Small intestine (tissue), 7 donors: ENCODE data around the gene UBAC1. TPM values are rescaled to one million over a fixed set of nuclear protein-coding genes. Genes with fewer than 3 reads are reported as not detected.
"Not testable (repeated sequence)": the region's sequence is repeated elsewhere in the genome, so short reads cannot be mapped to it uniquely, and the experiment has no call there.

ENCODE experiments used
- DNase-seq, 2 donors: peaks; one replicate each; pipeline versions ENCODE4 v3.0.0 to v3.0.0-alpha.2; 2013
- FAIRE-seq: peaks from 2 replicates; lab custom pipeline; 2012; peaks lifted over from hg19 to GRCh38; lab: Jason Lieb, UNC
- H3K27ac ChIP-seq, 3 donors: one replicate each; pipeline ENCODE4 v1.5.1; 2013; ENCODE audit warnings: low read length in 2 of 3, mild to moderate bottlenecking in 2 of 3, control low read depth in 1 of 3, inconsistent platforms in 1 of 3, low read depth in 1 of 3, moderate library complexity in 1 of 3
- H3K27me3 ChIP-seq, 3 donors: one replicate each; pipeline ENCODE4 v1.6.1; 2013; ENCODE audit warnings: low read length in 3 of 3, inconsistent platforms in 1 of 3; ENCODE audit not compliant: control insufficient read depth in 3 of 3, insufficient read depth in 3 of 3
- H3K36me3 ChIP-seq, 3 donors: one replicate each; pipeline ENCODE4 v1.6.1; 2013; ENCODE audit warnings: low read length in 3 of 3, inconsistent platforms in 1 of 3, low read depth in 1 of 3, mild to moderate bottlenecking in 1 of 3, moderate library complexity in 1 of 3; ENCODE audit not compliant: control insufficient read depth in 3 of 3, insufficient read depth in 2 of 3
- H3K4me1 ChIP-seq, 3 donors: one replicate each; pipeline ENCODE4 v1.6.1; 2013; ENCODE audit warnings: low read length in 2 of 3, inconsistent platforms in 1 of 3, low read depth in 1 of 3, mild to moderate bottlenecking in 1 of 3, moderate library complexity in 1 of 3; ENCODE audit not compliant: control insufficient read depth in 3 of 3, insufficient read depth in 2 of 3
- H3K4me3 ChIP-seq, 3 donors: one replicate each; pipeline ENCODE4 v1.5.1; 2013; ENCODE audit warnings: low read length in 3 of 3, control low read depth in 1 of 3, inconsistent platforms in 1 of 3, low read depth in 1 of 3, mild to moderate bottlenecking in 1 of 3, moderate library complexity in 1 of 3
- H3K9me3 ChIP-seq, 2 donors: one replicate each; pipeline ENCODE4 v1.6.1; 2013; ENCODE audit warnings: low read depth in 1 of 2, low read length in 1 of 2; ENCODE audit not compliant: control insufficient read depth in 2 of 2, insufficient read depth in 1 of 2
- WGBS, 3 donors: extraction: QIAGEN DNeasy Blood & Tissue Kit; methylation state at CpG; one replicate each; pipeline ENCODE4 v1.1.7; 2013; 5-methylcytosine and 5-hydroxymethylcytosine counted together
- polyA plus RNA-seq, 4 donors: library from polyadenylated mRNA; stranded (reverse) in 3 of 4; unstranded in 1 of 4; fragments of 200-250 nt in 3 of 4; fragments of 120-200 nt in 1 of 4; gene quantifications; one replicate each; pipeline versions ENCODE4 v1.2.1 to v1.2.3, GENCODE V29; 2013
- donor health status: healthy with polysubstance abuse.
- donor health status: control.
- donor health status: control.
- donor health status: Bipolar disorder and iron deficiency.
- donor health status: healthy.

UBAC1 gene
- polyA plus RNA-seq, 4 donors, result 19.9 to 78.5 (median 63.3) TPM

DNA sequence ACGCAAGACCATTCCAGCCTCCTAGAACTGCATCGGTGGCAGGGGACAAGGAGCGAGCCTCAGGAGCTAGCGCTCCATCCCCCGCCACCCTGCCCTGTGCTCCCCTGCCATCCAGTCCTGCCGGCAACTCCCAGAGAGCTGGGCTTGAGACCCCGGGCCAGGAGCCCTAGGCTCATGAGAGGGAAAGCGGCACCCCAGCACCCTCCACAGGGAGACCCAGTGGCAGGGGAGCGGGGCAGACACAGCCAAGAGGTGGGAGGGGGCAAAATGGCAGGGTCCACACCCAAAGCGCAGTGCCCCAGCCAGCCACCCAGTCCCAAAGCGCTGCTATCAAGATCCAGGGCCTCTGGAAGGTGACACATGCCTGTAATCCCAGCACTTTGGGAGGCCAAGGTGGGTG, 12.7 kb downstream of the UBAC1 start:
- Histone ChIP-seq H3K4me3 (no peak overlapping the region), H3K4me1 (no peaks in the 10 kb centered on the region), H3K9me3 (no peaks in the 10 kb centered on the region), H3K27me3 (no peaks in the 10 kb centered on the region), H3K36me3 (peaks cover 23 to 84% (median 30%) of the 10 kb centered on the region in 3 donors), H3K27ac (no peak overlapping the region)
- WGBS, 3 donors, result 90 to 94% (median 93%) methylated on average over 11 of the region's 11 CpGs
- DNase-seq (no peak), FAIRE-seq (no peak)

DNA sequence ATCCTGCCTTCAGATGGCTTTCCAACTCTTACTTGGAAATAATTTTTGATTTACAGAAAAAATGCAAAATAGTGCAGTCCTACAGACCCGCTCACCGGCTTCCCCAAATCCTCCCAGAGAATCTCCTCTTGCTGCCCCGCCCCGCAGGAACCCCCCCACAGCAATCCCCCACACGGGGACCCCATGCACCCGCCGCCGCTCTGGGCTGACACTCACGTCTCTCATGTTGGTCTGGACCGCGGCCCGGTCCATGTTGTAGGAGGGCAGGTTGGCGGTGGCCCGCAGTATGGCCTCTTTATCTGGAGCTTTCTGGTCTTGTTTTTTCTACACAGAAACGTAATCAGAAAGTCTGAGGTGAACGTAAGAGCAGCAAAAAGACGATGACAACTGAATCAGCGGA, 13.6 kb downstream of the UBAC1 start:
- Histone ChIP-seq H3K9me3 (no peaks in the 10 kb centered on the region), H3K4me1 (no peaks in the 10 kb centered on the region), H3K27me3 (no peaks in the 10 kb centered on the region), H3K36me3 (peaks cover 23 to 77% (median 30%) of the 10 kb centered on the region in 3 donors), H3K27ac (no peak overlapping the region), H3K4me3 (no peak overlapping the region)
- no peak for DNase-seq
- WGBS, 3 donors, result 91 to 96% (median 94%) methylated on average over 18 of the region's 18 CpGs
- no peak for FAIRE-seq

DNA sequence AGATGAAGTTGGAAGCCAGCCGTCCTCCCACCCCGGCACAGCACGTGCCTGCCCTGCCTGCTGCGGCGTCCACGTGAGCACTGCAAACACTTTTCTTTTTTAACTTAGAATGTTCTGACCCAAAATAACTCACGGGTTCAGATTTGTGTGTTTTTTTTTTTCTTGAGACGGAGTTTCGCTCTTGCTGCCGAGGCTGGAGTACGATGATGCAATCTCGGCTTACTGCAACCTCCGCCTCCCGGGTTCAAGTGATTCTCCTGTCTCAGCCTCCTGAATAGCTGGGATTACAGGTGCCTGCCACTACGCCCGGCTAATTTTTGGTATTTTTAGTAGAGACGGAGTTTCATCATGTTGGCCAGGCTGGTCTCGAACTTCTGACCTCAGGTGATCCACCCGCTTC, 14.1 kb downstream of the UBAC1 start:
- H3K27me3 ChIP-seq, FAIRE-seq, H3K9me3 ChIP-seq, H3K4me3 ChIP-seq, H3K27ac ChIP-seq, H3K4me1 ChIP-seq, DNase-seq: not testable (repeated sequence)
- peaks cover 23 to 76% (median 28%) of the 10 kb centered on the region in 3 donors for H3K36me3 ChIP-seq
- WGBS, 3 donors, result 96 to 98% (median 96%) methylated on average over 19 of the region's 19 CpGs

DNA sequence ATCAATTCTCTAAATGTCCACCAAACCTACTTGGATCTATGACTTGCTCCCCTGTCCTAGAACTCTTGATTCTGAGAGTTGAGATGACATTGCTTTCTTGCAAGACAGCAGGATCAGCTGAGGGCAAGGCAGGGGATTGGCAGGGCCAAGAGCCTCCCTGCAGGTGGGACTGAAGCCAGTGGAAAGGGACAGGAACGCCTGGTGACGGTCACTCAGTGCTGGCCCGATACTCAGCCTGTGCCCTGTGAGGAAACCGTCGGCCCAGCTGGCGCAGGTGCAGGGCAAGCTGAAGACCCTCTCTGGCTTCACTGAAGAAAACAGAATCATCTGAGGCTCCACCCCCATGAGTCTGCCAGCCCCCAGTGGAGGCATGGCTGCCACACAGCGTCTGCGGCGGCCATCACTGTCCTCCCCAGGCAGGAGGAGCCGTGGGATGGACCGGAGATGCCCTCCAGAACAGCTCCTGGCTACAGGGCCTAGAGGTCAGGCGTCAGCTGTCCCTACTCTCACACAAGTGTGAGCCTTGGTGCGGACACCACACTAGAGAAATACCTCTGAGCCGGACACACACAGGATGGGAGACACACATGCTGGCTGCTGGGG, 14.7 kb downstream of the UBAC1 start:
- 95 to 97% (median 96%) methylated on average over 14 of the region's 14 CpGs for WGBS, 3 donors
- FAIRE-seq (no peak), DNase-seq (no peak)
- Histone ChIP-seq H3K4me3 (no peak overlapping the region), H3K4me1 (no peaks in the 10 kb centered on the region), H3K27ac (no peak overlapping the region), H3K27me3 (no peaks in the 10 kb centered on the region), H3K9me3 (no peaks in the 10 kb centered on the region), H3K36me3 (peaks cover 24 to 78% (median 27%) of the 10 kb centered on the region in 3 donors)

DNA sequence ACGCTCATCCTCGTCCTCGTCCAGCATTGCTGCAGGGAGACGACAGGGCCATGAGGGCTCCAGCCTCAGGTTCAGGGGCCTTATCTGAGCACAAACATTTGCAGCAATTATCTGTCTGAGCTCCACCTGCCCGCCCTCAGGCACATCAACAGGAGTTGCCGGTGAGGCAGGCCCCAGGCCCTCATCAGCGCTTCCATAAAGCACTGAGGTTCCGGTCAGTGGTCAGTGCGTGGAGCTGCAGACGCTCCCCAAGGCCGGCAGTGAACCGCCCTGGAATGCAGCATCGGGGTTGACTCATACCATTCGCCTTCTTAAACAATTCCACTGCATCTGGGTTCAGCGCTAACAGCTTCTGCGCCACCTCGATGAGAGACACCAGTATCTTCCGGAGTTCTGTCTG, 15.2 kb downstream of the UBAC1 start:
- no peak overlapping the region for H3K27ac ChIP-seq
- H3K9me3 ChIP-seq, result no peaks in the 10 kb centered on the region
- H3K27me3 ChIP-seq, result no peaks in the 10 kb centered on the region
- no peak for DNase-seq
- no peak overlapping the region for H3K4me3 ChIP-seq
- WGBS, 3 donors, result 93 to 95% (median 94%) methylated on average over 18 of the region's 18 CpGs
- no peaks in the 10 kb centered on the region for H3K4me1 ChIP-seq
- no peak for FAIRE-seq
- H3K36me3 ChIP-seq, result peaks cover 24 to 74% (median 30%) of the 10 kb centered on the region in 3 donors

DNA sequence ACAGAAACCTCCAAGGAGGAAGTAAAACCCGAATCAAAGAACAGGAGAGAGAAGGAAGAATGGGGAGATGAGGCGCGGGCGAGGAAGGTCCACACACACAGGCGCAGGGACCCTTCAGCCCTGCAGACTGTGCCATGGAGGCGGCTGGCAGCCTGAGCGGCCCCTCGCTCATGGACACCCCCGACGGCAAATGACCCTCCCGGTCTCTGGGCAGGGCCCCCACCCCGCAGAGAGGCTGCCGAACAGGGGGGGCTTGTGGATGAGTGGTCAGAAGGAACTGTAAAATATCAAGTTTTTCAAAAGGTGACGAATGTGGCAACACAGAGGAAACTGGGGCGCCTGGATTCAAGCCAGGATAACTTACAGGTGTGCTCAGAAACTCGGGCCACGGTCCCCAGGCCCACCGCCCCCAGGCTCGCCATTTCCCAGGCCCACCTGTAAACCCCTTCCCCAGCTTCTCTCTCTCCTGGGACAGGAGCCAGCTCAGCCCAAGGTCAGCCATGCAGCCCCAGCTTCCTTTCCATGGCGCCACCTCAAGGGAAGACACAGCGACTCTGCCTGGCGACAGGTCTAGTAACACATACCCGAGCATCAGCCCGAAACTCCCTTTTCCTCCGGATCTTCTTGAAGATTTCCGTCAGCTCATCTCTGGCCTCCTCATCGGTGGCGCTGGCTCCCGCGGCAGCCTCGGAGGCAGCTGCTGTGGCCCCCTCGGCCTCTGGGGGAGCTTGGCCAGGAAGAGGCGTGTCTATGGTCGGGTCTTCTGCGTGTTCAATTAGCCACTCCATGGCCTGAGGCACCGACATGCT, 16.5 kb downstream of the UBAC1 start:
- H3K4me1 ChIP-seq, result no peaks in the 10 kb centered on the region
- H3K27me3 ChIP-seq, result no peaks in the 10 kb centered on the region
- no peak overlapping the region for H3K27ac ChIP-seq
- no peak for FAIRE-seq
- peaks cover 27 to 73% (median 33%) of the 10 kb centered on the region in 3 donors for H3K36me3 ChIP-seq
- no peak overlapping the region for H3K4me3 ChIP-seq
- 90 to 94% (median 93%) methylated on average over 36 of the region's 36 CpGs for WGBS, 3 donors
- no peak for DNase-seq
- no peaks in the 10 kb centered on the region for H3K9me3 ChIP-seq

DNA sequence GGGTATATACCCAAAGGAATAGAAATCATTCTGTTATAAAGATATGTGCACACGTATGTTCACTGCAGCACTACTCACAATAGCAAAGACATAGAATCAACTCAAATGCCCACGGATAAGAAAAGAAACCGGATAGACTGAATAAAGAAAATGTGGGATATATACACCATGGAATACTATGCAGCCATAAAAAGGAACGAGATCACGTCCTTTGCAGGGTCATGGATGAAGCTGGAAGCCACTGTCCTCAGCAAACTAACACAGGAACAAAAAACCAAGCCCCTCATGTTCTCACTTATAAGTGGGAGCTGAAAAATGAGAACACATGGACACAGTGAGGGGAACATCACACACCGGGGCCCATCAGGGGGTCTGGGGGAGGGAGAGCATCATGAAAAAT, 17.6 kb downstream of the UBAC1 start:
- H3K27ac ChIP-seq, H3K4me3 ChIP-seq, DNase-seq, H3K4me1 ChIP-seq, H3K9me3 ChIP-seq, H3K27me3 ChIP-seq, FAIRE-seq: not testable (repeated sequence)
- WGBS, 3 donors, result 96 to 99% (median 96%) methylated on average over 6 of the region's 6 CpGs
- peaks cover 27 to 78% (median 38%) of the 10 kb centered on the region in 3 donors for H3K36me3 ChIP-seq

DNA sequence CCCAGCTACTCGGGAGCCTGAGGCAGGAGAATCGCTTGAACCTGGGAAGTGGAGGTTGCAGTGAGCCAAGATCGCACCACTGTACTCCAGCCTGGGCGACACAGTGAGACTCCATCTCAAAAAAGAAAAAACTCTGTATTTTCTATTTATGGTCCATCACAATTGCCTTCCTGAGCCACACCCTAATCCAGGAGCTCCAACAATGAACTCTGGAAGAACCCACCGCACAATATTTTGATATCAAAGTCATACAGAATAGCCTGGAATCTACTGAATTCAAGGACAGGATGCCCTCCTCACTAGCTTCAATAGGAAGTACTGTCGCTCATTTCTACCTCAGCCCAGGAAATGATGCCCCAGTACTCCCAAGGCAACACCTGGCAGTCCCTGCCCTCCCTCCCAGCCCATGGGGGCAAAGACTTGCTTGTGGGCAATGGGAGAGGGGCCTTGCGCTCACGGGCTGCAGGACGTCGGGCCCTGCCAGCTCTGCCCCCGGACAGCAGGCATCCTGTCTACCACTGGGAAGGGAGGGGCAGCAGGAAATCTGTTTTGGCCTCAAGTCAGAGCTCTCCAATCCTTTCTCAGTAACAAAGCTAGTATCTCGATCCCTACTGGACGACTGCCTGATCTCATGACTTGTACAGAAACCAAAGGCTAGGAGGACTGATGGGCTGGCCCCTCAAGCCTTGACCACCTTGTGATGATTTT, 19.7 kb downstream of the UBAC1 start:
- Histone ChIP-seq H3K4me1 (no peaks in the 10 kb centered on the region), H3K4me3 (no peak overlapping the region), H3K9me3 (peaks cover 0 to 4% of the 10 kb centered on the region in 2 donors), H3K36me3 (peaks cover 25 to 77% (median 41%) of the 10 kb centered on the region in 3 donors), H3K27ac (no peak overlapping the region), H3K27me3 (no peaks in the 10 kb centered on the region)
- DNase-seq (no peak), FAIRE-seq (no peak)
- WGBS, 3 donors, result 85 to 96% (median 87%) methylated on average over 13 of the region's 13 CpGs
